Naive thymus-derived CD4-positive, alpha-beta T cell (primary cell): ENCODE measurements around the gene ICAM3. TPM values are rescaled to one million over a fixed set of nuclear protein-coding genes. Genes with fewer than 3 reads are reported as not detected.
"Not testable (repeated sequence)": the region's sequence is repeated elsewhere in the genome, so short reads cannot be mapped to it uniquely, and the experiment has no call there.

Experiments
- ATAC-seq: fragments of 150-1000 bp; cut with Tn5 transposase; 2 replicates; pipeline ENCODE4 v1.10.0; 2021; ENCODE audit warnings: mild to moderate bottlenecking, moderate library complexity
- CTCF ChIA-PET: fragments of 350-600 bp; sonication (Branson Sonifier 250); formaldehyde crosslinking; loops from one replicate; lab custom pipeline; 2021; ENCODE audit warnings: antibody characterized with exemption; lab: Charles Lee
- POLR2A ChIA-PET: fragments of 350-600 bp; sonication (Branson Sonifier 250); formaldehyde crosslinking; loops from one replicate; lab custom pipeline; 2021; ENCODE audit warnings: antibody characterized with exemption, inconsistent platforms; lab: Charles Lee
- DNase-seq, 9 donors: peaks; one replicate each; pipeline versions ENCODE4 v3.0.0 to v3.0.0-alpha.2; 2020 to 2022; ENCODE audit warnings: mixed read lengths in 1 of 9
- H3K27ac ChIP-seq: one replicate; pipeline ENCODE4 v1.7.0; 2013; ENCODE audit warnings: mild to moderate bottlenecking, low read depth, low read length, moderate library complexity
- H3K27me3 ChIP-seq, 2 donors: one replicate each; pipeline ENCODE4 v1.7.0; 2013; ENCODE audit warnings: low read length in 2 of 2, mild to moderate bottlenecking in 2 of 2, moderate library complexity in 2 of 2; ENCODE audit not compliant: control insufficient read depth in 2 of 2, insufficient read depth in 2 of 2
- H3K36me3 ChIP-seq, 3 experiments: 1 replicate in 2 of 3; 2 replicates in 1 of 3; pipeline ENCODE4 v1.7.0; 2013; ENCODE audit warnings: low read length in 3 of 3, mild to moderate bottlenecking in 3 of 3, moderate library complexity in 1 of 3; ENCODE audit not compliant: insufficient read depth in 3 of 3, control insufficient read depth in 2 of 3
- H3K4me1 ChIP-seq, 2 donors: one replicate each; pipeline ENCODE4 v1.7.0; 2013; ENCODE audit warnings: low read length in 2 of 2, mild to moderate bottlenecking in 2 of 2, moderate library complexity in 1 of 2; ENCODE audit not compliant: control insufficient read depth in 2 of 2, insufficient read depth in 2 of 2
- H3K4me3 ChIP-seq: 2 replicates; pipeline ENCODE4 v1.7.0; 2013; ENCODE audit warnings: mild to moderate bottlenecking, low read length
- H3K9me3 ChIP-seq, 3 experiments: 1 replicate in 2 of 3; 2 replicates in 1 of 3; pipeline ENCODE4 v1.7.0; 2013; ENCODE audit warnings: low read length in 3 of 3; ENCODE audit not compliant: control insufficient read depth in 2 of 3
- H3K27ac Mint-ChIP-seq, 9 donors: one replicate each; pipeline ENCODE4 v1.8.0; 2020 to 2022; ENCODE audit warnings: mixed read lengths in 9 of 9, mild to moderate bottlenecking in 8 of 9, moderate library complexity in 5 of 9, inconsistent platforms in 2 of 9
- H3K27me3 Mint-ChIP-seq, 5 donors: one replicate each; pipeline ENCODE4 v1.8.0; 2021 to 2022; ENCODE audit warnings: mixed read lengths in 5 of 5, mild to moderate bottlenecking in 1 of 5
- H3K36me3 Mint-ChIP-seq, 5 donors: one replicate each; pipeline ENCODE4 v1.8.0; 2020 to 2022; ENCODE audit warnings: mixed read lengths in 5 of 5, mild to moderate bottlenecking in 3 of 5, inconsistent platforms in 1 of 5
- H3K4me1 Mint-ChIP-seq, 7 donors: one replicate each; pipeline ENCODE4 v1.8.0; 2020 to 2022; ENCODE audit warnings: mixed read lengths in 7 of 7, mild to moderate bottlenecking in 3 of 7, inconsistent platforms in 1 of 7
- H3K4me3 Mint-ChIP-seq, 10 donors: one replicate each; pipeline ENCODE4 v1.8.0; 2020 to 2022; ENCODE audit warnings: mild to moderate bottlenecking in 10 of 10, mixed read lengths in 10 of 10, moderate library complexity in 6 of 10, inconsistent platforms in 2 of 10
- H3K9me3 Mint-ChIP-seq, 11 donors: one replicate each; pipeline ENCODE4 v1.8.0; 2020 to 2022; ENCODE audit warnings: mixed read lengths in 11 of 11, mild to moderate bottlenecking in 4 of 11, inconsistent platforms in 1 of 11, moderate library complexity in 1 of 11
- intact Hi-C, 2 donors: fragments of 100-400 bp; cut with micrococcal nuclease; formaldehyde crosslinking; loops; one replicate each; pipeline ENCODE4 v1.15.1; 2023
- polyA plus RNA-seq, 2 donors: library from polyadenylated mRNA; unstranded; fragments of 300-500 nt; fragmentation: Illumina TruSeq; gene quantifications; one replicate each; pipeline ENCODE4 v1.2.3, GENCODE V29; 2021
- total RNA-seq, 6 experiments: library from RNA in 5 of 6; stranded (reverse) in 5 of 6; gene quantifications; 1 replicate in 5 of 6; 2 replicates in 1 of 6; pipeline ENCODE4 v1.2.3 and lab custom pipeline; 2021 to 2026

The ICAM3 gene
- total and polyA plus RNA-seq, 7 experiments from 2014 or later, result 165 to 244 (median 195) TPM

DNA sequence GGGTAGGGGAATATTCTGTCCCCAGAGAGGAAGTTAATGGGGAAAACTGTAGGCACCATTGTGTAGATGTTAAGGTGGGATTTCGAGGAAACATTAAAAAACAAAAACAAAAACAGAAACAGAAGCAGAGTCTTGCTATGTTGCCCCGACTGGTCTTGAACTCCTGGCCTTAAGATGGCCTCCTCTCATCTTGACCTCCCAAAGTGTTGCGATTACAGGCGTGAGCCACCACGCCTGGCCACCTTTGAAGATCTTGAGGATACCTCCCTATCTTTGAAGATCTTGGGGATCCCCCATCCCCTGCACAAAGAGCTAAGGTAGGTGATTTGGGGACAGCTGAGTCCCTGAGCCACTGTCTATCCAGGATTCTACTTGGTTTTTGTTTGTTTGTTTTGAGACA, 553 bp upstream of the ICAM3 start:
- CTCF ChIA-PET, result interaction anchor here (0.6 to 1.1 kb wide), 2 partner anchors 17 to 49 kb away, joined by 4 read pairs; no protein-coding TSS in a partner anchor
- Histone ChIP-seq H3K27ac (peak overlapping the region; percentile 80), H3K36me3 (peaks cover 0 to 14% (median 0%) of the 10 kb centered on the region in 3 experiments), H3K9me3 (no peaks in the 10 kb centered on the region), H3K4me3 (peak overlapping the region; percentile 57), H3K4me1 (peaks cover 17 to 25% of the 10 kb centered on the region in 2 donors), H3K27me3 (no peaks in the 10 kb centered on the region)
- Mint-ChIP-seq H3K36me3 (peaks cover 0 to 3% (median 0%) of the 10 kb centered on the region in 5 donors), H3K27me3 (no peaks in the 10 kb centered on the region), H3K4me3 (peak overlapping the region; percentile 93 to 100 (median 98)), H3K9me3 (no peaks in the 10 kb centered on the region), H3K4me1 (peaks cover 11 to 41% (median 30%) of the 10 kb centered on the region in 7 donors), H3K27ac (peak overlapping the region; percentile 65 to 98 (median 95))
- ATAC-seq (no peak), DNase-seq (no peak)
- intact Hi-C loops, result loop anchor here in 1 of 2 donors (1.0 kb wide), 1 partner anchor 71 kb away; no protein-coding TSS in a partner anchor
- POLR2A ChIA-PET, result no interaction called here

DNA sequence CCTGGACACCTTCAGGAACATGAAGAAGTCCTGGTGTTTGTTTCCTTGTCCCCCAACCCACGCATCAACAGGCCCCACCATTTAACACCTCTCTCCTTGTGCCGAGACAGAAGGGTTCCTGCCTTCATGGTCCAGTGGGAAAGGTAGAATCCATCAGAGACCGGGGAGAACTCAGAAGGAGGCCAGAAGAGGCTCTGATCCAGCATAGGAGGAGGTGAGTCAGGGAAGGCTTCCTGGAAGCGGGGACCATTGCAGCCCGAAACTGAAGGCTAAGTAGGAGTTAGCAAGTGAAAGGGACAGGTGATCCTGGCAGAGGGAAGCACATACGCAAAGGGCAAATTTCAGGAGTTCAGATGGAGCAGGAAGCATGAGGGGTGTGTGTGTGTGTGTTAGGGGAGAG, 484 bp downstream of the ICAM3 start:
- CTCF ChIA-PET, result interaction anchor here (0.7 to 1.4 kb wide), 2 partner anchors 78 to 79 kb away, joined by 3 to 4 read pairs; no protein-coding TSS in a partner anchor
- Mint-ChIP-seq H3K27me3 (no peaks in the 10 kb centered on the region), H3K4me1 (peaks cover 11 to 51% (median 35%) of the 10 kb centered on the region in 7 donors), H3K4me3 (peak overlapping the region; percentile 93 to 100 (median 98)), H3K27ac (peak overlapping the region; percentile 89 to 98 (median 96)), H3K9me3 (no peaks in the 10 kb centered on the region), H3K36me3 (peaks cover 0 to 6% (median 0%) of the 10 kb centered on the region in 5 donors)
- no peak for DNase-seq
- Histone ChIP-seq H3K27me3 (no peaks in the 10 kb centered on the region), H3K4me3 (peak overlapping the region; percentile 57), H3K4me1 (peaks cover 21 to 30% of the 10 kb centered on the region in 2 donors), H3K9me3 (no peaks in the 10 kb centered on the region), H3K27ac (peak overlapping the region; percentile 80), H3K36me3 (peaks cover 0 to 24% (median 0%) of the 10 kb centered on the region in 3 experiments)
- intact Hi-C loops, result loop anchor here in 1 of 2 donors (1.0 kb wide), 1 partner anchor 70 kb away; no protein-coding TSS in a partner anchor
- no peak for ATAC-seq
- POLR2A ChIA-PET, result no interaction called here

DNA sequence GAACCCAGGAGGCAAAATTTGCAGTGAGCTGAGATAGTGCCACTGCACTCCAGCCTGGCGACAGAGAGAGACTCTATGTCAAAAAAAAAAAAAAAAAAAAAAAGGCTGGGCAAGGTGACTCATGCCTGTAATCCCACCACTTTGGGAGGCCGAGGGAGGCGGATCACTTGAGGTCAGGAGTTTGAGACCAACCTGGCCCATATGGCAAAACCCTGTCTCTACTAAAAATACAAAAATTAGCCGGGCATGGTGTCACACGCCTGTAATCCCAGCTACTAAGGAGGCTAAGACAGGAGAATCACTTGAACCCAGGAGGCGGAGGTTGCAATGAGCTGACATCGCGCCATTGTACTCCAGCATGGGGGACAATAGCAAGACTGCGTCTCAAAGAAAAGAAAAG, 2.7 kb downstream of the ICAM3 start:
- H3K4me3 ChIP-seq, H3K9me3 ChIP-seq, H3K9me3 Mint-ChIP-seq, H3K27me3 ChIP-seq, intact Hi-C loops, ATAC-seq, H3K27ac ChIP-seq, DNase-seq, H3K27me3 Mint-ChIP-seq: not testable (repeated sequence)
- Mint-ChIP-seq H3K27ac (peak overlapping the region in 4 of 9 donors; percentile 9 to 51 (median 30)), H3K4me3 (peak overlapping the region in 4 of 10 donors; percentile 16 to 93 (median 48)), H3K36me3 (peaks cover 0 to 20% (median 0%) of the 10 kb centered on the region in 5 donors), H3K4me1 (peaks cover 17 to 72% (median 51%) of the 10 kb centered on the region in 7 donors)
- peaks cover 33 to 45% of the 10 kb centered on the region in 2 donors for H3K4me1 ChIP-seq
- ChIA-PET CTCF (interaction anchor here (0.7 kb wide), 1 partner anchor 197 kb away, joined by 6 read pairs; no protein-coding TSS in a partner anchor), POLR2A (interaction anchor here (0.7 to 1.7 kb wide), 2 partner anchors 20 to 199 kb away, joined by 6 to 8 read pairs; no protein-coding TSS in a partner anchor)
- peaks cover 0 to 40% (median 0%) of the 10 kb centered on the region in 3 experiments for H3K36me3 ChIP-seq

DNA sequence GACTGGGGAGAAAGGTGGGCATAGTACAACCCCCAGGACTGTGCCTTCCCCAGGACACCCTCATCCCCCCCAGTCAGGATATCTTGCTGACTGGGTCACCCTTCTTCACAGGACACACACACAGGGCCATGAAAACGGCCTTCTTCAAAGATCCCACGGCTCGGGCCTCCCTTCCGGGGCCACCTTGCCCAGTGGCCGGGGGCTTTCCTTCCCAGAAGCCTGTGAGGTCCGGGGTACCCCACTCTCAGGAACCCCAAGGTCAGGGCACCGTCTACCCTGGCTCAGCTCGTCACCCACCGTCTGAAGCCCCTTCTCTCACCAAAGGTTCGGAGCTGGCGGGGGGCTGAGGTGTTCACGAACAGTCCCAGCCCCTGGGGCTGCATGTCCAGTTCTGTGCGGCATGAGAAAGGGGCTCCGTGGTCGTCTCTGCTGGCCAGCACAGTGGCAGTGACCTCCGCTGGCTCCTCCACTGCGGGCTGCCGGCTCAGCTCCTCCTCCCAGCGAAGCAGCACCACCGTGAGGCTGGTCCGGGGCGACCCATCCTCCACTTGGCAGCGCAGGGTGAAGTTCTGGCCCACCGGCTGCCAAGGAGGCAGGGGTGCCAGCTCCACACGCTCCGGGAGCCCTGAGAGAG, 4.0 kb downstream of the ICAM3 start:
- ChIA-PET POLR2A (interaction anchor here (1.3 to 1.7 kb wide), 2 partner anchors 19 to 65 kb away, joined by 4 to 6 read pairs; partner anchors contain the start of gene ICAM1), CTCF (no interaction called here)
- Mint-ChIP-seq H3K4me3 (peak overlapping the region in 2 of 10 donors; percentile 7 to 38), H3K4me1 (peaks cover 17 to 68% (median 51%) of the 10 kb centered on the region in 7 donors), H3K9me3 (peaks cover 0 to 2% (median 0%) of the 10 kb centered on the region in 11 donors), H3K27ac (peak overlapping the region in 1 of 9 donors; percentile 46), H3K27me3 (no peaks in the 10 kb centered on the region), H3K36me3 (peaks cover 0 to 20% (median 0%) of the 10 kb centered on the region in 5 donors)
- no peaks in the 10 kb centered on the region for H3K9me3 ChIP-seq
- no peak for ATAC-seq
- DNase-seq, result no peak
- intact Hi-C loops, result no loop called here
- peaks cover 0 to 44% (median under 1%) of the 10 kb centered on the region in 3 experiments for H3K36me3 ChIP-seq
- H3K4me3 ChIP-seq, result no peak overlapping the region
- H3K27ac ChIP-seq, result no peak overlapping the region
- peaks cover 34 to 45% of the 10 kb centered on the region in 2 donors for H3K4me1 ChIP-seq
- no peaks in the 10 kb centered on the region for H3K27me3 ChIP-seq

DNA sequence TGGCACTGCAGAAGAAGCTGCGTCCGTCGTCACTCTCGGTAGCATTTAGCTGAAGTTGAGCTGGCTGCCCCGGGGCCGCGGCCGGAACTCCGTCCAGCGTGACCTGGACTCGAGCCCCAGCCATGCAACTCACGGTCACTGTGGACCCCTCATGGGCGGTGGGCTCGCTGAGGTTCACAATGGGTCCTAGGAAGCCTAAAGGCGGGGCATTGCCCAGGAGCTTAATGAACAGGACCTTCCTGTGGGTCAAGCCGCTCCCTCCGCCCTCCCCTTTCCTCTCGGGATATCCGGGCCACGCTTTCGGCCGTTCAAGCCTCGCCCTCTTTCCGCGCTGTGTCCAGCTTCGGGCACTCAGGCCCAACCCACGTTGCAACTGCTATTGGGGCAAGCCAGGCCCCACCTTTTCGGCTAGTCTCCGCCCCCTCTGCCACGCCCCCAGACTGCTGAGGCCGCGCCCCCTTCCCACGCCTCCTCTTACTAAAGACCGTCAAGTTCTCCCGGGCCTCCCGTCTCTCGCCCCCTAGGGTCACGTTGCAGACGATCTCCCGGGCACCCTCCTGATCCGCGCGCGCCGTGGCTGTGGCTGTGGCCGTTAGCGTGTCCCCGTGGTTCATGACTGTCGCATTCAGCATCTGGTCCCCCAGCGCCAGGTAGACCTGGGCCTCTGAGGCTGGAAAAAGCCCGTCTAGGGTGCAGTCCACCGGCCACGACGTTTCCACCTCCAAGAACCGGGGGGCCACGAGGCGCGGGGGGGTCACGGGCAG, 4.7 kb downstream of the ICAM3 start:
- Mint-ChIP-seq H3K36me3 (peaks cover 0 to 23% (median 0%) of the 10 kb centered on the region in 5 donors), H3K4me1 (peaks cover 17 to 64% (median 47%) of the 10 kb centered on the region in 7 donors), H3K27me3 (no peaks in the 10 kb centered on the region), H3K4me3 (peak overlapping the region in 5 of 10 donors; percentile 59 to 98 (median 66)), H3K9me3 (peaks cover 0 to 2% (median 0%) of the 10 kb centered on the region in 11 donors), H3K27ac (peak overlapping the region in 4 of 9 donors; percentile 9 to 95 (median 55))
- POLR2A ChIA-PET, result interaction anchor here (0.6 to 2.5 kb wide), 5 partner anchors 10 to 1844 kb away, joined by 3 to 11 read pairs (median 8); partner anchors contain the start of genes FDX2 and TYK2
- CTCF ChIA-PET, result interaction anchor here (0.7 to 1.1 kb wide), 2 partner anchors 53 to 227 kb away, joined by 3 read pairs; no protein-coding TSS in a partner anchor
- Histone ChIP-seq H3K9me3 (no peaks in the 10 kb centered on the region), H3K36me3 (peaks cover 4 to 51% (median 4%) of the 10 kb centered on the region in 3 experiments), H3K4me3 (no peak overlapping the region), H3K27me3 (no peaks in the 10 kb centered on the region), H3K27ac (no peak overlapping the region), H3K4me1 (peaks cover 28 to 39% of the 10 kb centered on the region in 2 donors)
- DNase-seq (peak in 6 of 9 donors; percentile 15 to 64 (median 22)), ATAC-seq (no peak)
- intact Hi-C loops, result loop anchor here (5.0 kb wide), 3 partner anchors 62 to 233 kb away; partner anchors contain the start of genes CDKN2D (in 1 of the 2), ICAM1 (in 1 of the 2) and KRI1 (in 1 of the 2)
